ENCODE results near the gene AKNA.

DNA sequence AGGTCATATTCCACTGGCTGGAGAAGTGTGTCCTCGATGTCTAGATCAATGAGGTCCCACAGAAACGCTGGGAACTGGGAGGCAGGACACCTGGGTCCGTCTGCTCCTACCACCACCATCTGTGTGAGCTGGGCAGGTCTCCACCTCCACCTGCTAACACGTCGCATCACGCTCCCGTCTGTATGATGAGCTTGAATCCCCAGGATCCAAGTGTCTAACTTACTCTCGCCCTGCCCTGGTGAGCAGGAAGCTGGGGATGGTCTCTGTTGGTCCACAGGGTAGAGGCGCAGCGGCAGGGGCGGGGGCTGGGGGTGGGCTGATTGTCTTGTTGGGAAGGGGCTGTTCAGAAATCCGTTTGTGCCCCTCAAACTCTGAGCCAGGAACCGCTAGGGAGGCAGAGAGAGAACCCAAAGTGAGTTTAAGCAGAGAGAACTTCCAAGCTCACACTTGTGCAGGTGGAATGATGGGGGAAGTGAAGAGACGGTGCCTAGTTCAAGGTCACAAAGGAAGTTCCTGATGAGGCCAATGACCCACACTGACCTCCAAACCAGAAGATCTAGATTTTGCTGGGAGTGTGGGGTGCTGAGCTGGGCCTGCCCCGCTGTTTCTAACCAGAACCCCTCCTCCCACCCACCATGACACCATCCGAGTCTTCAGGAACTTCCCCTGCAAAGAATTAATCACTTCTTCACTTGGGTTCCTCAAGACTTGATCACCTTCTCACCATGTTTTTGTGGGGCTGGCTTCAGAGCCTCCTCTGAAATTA lies 37.0 kb downstream of the AKNA start:
- no peak for TF ChIP-seq CTCF (IDR thresholded peaks at IDR 0.05 in 2 of 3, conservative IDR thresholded peaks at IDR 0.05 in 1 of 3; ENCODE audit: borderline replicate concordance in 1 of 3, insufficient read depth in 1 of 3, low read depth in 2 of 3, low read length in 2 of 3)
- no peak for TF ChIP-seq POLR2AphosphoS5 (IDR thresholded peaks at IDR 0.05; ENCODE audit: low read depth, low read length)
- no peak for TF ChIP-seq EZH2phosphoT487 (IDR thresholded peaks at IDR 0.05; ENCODE audit: borderline replicate concordance)
- no peak for TF ChIP-seq POLR2A (IDR thresholded peaks at IDR 0.05; ENCODE audit: borderline replicate concordance, extremely low read depth, insufficient read depth, insufficient read length)
- TF ChIP-seq YY1 (IDR thresholded peaks at IDR 0.05; ENCODE audit: extremely low read depth, insufficient replicate concordance, low read depth, low read length), result no peak
- TF ChIP-seq SIN3A (IDR thresholded peaks at IDR 0.05; ENCODE audit: low read depth), result no peak
- no peak for TF ChIP-seq ZNF274 (IDR thresholded peaks at IDR 0.05; ENCODE audit: low read depth, low read length)
- no peak for TF ChIP-seq EGR1 (IDR thresholded peaks at IDR 0.05; ENCODE audit: low read depth)
- no peak for TF ChIP-seq MAX (IDR thresholded peaks at IDR 0.05)
- TF ChIP-seq RAD21 (IDR thresholded peaks at IDR 0.05; ENCODE audit: low read depth), result no peak
- TF ChIP-seq SP1 (IDR thresholded peaks at IDR 0.05; ENCODE audit: low read depth), result no peak
